HG03460 (cell line): ENCODE results near the gene SMIM45.
"Not testable (repeated sequence)": the region's sequence is repeated elsewhere in the genome, so short reads cannot be mapped to it uniquely, and the experiment has no call there.

Source experiments
- ATAC-seq: cut with Tn5 transposase; IDR thresholded peaks from one replicate; pipeline ENCODE4 v1.9.1; 2021; ENCODE audit not compliant: unreplicated experiment

Gene SMIM45

DNA sequence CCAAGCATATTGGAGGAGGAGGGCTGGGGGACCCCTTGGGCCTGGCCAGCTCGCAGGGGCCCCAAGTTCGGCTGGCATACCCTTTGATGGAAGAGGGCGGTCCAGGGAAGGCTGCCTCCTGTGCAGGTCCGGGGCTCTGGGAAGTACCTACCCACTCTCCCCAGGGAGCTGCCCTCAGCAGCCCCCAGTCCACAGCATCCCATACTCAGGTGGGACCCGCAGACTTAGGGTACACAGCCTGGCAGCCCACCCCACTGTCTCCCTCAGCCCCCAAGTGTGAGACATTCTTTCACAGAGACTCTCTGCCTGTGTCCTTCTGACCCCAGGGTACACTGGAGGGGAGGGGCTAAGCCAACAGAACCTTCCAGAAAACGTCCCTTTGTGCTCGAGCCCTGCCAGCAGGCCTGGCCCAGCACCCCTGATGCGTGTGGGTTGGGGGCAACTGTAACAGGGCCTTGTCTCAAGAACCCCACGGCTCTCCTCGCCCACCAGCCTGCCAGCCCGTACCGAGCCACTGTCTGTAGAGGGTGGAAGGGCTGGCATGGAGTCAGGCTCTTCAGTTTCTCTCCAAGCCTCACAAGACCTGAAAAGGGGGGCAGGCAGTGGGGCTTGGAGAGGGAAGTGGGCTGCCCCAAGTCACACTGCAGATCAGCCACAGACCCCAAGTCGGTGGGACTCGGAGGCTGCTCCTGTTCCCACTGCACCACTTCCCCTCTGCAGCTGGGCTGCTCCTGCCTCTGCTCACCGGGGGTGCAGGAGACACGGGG is 18.4 kb upstream of the SMIM45 start:
- ATAC-seq, result no peak

DNA sequence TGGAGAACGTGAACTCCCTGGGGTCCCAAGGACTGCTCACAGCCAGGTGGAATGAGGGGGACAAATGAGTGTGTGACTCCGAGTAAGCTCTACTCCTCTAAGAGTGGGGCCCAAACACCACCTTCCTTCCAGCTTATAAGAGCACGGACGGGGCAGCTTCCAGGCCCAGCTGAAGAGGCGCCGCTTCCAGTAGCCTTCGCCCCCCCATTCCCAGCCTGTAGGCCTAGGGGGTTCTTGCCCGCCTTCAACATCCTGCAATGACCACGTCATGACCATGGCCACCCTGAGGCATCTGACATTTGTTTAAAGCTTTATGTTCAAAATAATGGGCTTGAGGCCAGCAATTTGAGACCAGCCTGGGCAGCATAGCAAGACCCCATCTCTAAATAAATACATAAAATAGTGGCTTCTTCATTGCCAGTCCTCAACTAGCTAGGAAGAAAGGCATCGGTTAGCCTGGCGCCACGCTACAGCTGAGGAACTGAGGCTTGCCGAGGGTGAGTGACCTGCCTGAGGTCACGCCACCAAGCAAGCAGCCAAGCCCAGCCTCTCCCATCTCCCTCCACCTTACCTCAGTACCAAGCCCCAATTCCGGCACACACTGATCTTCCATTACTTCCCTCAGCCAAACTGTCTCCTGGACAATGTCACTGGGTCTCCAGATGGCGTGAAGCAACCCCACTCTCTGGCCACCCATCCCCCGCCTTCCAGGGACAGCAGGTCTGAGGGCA is 17.5 kb upstream of the SMIM45 start:
- ATAC-seq, result no peak

DNA sequence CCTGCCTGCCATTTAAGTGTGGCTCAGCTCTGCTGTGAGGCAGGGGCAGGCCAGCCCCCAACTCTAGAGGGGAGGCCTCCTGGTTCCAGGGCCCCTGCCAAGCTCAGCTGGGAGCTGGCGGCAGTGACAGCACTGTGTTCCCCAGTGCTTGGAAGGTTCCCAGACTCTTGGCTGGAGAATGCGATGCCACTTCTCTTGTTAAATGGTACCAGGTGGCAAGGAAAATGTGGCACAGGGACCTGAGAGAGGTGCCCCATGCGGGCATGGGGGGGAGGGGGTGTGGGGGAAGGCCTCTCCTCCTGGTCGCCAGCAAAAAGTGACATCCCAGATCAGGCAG is 17.0 kb upstream of the SMIM45 start:
- ATAC-seq, result no peak

DNA sequence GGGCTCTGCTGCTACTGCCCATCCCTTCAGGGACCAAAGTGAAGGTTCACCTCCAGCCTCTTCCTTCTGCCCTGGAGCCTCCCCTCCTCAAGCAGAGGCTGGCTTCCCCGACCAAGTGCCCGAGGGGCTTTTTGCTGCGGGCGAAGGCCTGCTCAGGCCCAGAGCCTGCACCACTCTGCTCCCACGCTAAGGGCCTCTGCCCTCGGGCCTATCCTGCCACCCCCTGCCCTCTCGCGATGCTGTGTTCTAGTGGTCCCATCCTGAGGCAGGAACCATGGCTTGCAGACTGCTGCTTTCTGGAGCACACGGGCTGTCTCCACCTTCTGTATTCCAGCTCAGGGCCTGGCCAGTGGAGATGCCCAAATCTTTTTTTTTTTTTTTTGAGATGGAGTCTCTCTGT is 16.4 kb upstream of the SMIM45 start:
- no peak for ATAC-seq

DNA sequence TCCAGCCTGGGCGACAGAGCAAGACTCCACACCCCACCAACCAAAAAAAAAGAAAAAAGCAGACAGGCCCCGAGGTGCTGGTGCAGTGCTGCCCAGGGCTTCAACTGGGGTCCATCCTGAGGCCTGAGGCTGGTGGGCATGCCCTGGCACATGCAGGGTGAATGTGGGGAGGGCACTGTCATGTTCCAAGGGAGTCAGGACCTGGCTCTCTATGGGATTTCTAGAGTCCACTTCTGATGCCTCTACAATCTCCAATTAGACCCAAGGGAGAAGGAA is 15.1 kb upstream of the SMIM45 start:
- no peak for ATAC-seq

DNA sequence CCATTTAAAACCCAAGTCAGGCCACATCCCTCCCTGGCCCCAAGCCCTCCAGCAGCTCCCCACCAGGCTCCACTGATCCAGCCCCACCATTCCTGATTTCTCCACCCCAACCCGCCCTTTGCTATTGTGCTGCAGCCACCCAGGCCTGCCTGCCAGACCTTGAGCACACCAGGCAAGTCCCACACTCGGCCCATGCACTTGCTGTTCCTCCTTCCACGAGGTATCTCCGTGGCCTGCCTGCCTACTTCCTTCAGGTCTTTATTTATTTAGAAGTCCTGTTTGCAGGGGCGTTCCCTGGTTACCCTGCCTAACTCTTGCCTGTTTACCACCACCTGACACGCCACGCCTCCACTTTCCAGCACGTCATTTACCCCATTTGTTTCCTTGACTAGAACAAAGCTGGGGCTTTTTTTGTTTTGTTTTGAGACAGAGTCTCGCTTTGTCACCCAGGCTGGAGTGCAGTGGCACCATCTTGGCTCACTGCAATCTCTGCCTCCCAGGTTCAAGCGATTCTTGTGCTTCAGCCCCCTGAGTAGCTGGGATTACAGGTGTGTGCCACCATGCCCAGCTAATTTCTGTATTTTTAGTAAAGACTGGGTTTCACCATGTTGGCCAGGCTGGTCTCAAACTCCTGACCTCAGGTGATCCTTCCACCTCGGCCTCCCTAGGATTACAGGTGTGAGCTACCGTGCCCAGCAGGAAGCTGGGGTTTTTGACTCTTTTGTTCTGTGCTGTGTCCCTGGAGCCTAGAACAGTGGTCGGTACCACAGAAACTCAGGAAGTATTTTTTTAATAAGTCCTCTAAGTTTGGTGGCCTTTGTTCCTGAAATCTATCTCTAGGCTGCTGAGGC is 11.7 kb upstream of the SMIM45 start:
- peak; percentile 37 for ATAC-seq

DNA sequence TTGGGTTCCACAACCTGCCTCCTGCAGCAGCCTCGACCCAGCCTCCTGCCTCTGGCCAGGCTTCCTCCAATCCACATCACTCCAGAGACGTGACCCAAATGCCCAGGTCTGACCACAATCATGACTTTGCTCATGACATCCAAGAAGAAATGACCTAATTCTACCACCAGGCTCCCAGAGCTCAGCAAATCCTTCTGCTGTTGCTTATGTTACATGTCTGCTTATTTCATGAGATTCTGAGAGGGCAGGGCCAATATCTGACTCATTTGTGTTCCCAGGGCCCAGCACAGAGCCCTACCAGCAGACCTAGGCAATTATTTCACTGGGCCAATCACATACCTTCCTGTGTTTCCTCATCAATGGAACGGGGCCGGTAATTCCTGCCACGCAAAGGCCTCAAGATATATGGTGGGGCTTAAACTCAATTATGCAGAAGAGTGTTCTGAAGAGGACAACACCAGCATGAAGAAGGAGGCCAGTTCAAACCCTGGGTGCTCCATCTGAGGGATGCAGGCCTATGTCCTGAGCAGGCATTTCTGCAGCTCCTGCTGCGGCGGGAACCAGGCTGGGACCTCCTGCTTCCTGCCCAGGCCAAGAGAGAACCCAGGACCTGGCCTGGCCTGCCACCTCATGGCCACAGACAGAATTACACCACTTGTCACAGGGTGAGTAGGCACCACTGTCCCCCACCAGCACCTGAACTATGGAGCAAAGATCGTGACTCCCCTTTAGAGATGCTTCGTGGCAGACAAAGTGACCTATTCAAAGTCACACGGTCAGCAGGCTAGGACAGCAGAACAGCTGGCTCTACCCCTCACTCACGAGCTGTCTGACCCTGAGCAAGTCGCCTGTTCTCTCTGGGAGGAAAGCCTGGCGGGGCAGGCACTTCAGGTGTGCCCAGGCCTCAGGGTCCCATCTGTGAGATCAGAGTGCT is 10.9 kb upstream of the SMIM45 start:
- peak; percentile 36 for ATAC-seq

DNA sequence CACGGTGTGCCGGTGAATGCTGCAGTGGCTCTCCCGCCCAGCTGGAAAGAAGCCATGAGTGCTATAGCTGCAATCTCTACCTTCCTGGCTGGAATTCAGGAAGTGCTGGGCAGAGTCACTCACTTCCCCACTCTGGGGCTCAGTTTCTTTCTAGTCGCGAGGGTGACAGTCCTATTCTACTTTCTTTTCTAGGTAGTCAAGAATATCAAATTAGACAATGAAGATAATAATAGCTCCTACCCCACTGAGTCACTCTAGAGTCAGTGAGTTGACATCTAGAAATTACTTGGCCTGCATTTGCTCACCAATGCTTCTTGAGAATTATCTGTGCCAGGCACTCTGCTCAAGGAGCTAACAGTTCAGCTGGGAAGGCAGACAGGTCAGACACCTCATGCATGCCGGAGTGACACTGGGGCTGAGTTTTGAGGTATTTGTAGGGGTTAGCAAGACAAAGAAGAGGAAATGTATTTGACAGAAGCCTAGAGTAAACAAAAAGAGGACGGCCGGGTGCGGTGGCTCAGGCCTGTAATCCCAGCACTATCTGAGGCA is 8.2 kb upstream of the SMIM45 start:
- no peak for ATAC-seq

DNA sequence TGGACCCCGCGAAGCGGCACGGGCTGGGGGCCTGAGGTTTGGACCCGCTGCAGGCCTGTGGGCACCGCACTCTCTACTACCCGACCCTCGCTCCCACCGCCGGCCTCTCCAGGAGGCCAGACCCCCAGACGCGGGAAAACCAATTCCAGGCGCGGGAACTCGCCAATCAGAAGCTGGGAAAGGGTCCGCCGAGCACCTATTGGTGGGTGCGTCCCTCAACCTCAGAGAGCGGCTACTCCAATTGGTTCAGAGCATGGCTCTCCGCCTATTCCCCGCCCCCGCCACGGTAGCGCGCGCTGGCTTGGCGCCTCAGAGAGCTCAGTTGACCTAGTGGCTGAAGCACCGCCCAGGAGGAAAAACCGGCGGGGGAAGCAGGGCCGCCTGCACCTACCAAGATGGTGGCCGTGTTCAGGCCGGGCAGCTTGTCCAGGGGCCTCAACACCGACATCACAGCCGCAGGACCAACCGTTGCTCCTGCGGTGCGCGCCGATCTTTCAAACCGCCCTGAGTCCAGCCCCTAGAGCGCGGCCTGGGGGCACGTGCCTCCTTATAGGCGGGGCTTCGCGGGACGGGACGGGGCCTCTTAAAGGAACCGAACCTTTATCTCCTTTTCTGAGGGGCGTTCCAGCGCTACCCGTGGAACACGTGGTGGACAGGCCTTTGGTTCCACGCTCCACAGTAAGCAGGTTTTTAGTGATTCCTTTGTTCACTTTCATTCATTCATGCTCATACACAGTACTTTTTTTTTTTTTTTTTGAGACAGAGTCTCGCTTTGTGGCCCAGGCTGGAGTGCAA is 5.1 kb upstream of the SMIM45 start, which contains the start of gene CENPM:
CENPM (minus strand) TSS at position 524 of the 795 bp plus-strand sequence; CDS start at position 448, 76 bp downstream.
- ATAC-seq, result peak; percentile 71

DNA sequence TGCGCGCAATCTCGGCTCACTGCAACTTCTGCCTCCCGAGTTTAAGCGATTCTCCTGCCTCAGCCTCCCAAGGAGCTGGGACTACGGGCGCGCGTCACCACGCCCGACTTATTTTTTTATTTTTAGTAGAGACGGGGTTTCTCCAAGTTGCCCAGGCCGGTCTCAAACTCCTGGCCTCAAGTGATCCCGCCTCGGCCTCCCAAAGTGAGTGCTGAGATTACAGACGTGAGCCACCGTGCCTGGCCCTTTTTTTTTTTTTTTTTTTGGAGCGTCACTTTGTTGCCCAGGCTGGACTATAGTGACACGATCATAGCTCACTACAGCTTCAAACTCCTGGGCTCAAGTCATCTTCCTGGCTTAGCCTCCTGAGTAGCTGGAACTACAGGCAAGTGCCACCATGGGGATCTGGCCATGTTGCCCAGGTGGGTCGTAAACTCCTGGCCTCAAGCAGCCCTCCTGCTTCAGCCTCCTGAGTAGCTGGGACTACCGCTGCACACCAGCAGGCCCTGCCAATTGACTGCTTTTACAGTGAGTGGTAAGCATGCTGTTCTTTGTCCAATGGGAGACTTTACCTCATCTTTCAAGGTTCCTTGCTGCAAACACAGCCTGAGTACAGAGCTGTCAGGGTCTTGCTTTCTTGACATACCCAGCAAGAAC is 4.4 kb upstream of the SMIM45 start:
- ATAC-seq, result no peak

DNA sequence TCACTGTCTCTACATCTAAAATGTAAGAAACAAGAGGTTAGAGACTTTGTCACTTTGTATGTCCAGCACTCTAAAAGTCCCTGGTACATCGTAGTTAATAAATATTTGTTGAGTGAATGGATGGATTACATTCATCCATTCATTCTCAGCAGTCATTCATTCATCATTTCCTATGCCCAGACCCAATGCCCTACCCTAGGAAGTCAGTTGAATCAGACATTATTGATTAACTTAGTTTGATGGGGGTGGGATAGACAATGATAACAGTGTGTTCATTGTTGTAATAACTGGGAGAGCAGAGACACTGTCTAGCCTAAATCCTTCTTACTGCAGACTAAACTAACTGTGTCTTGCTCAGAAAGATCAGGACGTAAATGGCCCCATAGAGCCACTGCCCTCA is 3.8 kb upstream of the SMIM45 start:
- no peak for ATAC-seq

DNA sequence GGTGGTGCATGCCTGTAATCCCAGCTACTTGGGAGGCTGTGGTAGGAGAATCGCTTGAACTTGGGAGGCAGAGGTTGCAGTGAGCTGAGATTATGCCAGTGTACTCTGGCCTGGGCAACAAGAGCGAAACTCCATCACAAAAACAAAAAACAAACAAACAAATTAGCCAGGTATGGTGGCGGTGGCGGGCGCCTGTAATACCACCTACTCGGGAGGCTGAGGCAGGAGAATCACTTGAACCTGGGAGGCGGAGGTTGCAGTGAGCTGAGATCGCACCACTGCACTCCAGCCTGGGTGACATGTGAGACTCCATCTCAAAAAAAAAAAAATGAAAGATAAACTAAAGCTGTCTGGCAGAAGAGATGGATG is 3.0 kb upstream of the SMIM45 start:
- ATAC-seq, result not testable (repeated sequence)

DNA sequence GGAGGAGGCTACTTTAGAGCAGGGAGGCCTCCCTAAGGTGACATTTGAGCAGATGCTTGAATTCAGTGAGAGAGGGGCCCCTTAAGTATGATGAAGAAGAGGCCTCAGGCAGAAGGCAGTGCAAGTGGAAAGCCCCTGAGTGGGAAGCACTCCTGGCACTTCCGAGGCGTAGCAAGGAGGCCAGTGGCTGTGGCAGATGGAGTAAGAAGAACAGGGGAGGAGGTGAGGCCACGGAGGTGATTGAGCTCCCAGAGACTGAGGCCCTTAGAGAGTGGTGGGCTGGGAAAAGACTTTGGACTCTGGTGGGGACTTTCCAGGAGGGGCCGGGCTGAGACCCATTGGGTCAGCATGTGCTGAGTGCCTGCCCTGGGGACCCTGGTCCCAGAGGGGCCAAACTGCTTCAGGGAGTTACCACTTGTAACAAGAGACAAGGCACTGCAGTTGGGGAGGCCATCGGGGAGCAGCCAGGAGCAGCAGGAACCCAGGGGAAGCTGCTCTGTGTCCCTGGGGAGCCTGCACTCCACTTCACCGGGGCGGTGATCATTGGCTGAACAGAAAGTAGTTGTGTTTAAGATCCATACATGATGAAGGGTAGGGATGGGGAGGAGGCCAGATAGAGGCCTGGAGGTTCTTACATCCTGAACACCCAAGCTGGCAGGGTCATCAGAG is 2.5 kb upstream of the SMIM45 start:
- ATAC-seq, result no peak

DNA sequence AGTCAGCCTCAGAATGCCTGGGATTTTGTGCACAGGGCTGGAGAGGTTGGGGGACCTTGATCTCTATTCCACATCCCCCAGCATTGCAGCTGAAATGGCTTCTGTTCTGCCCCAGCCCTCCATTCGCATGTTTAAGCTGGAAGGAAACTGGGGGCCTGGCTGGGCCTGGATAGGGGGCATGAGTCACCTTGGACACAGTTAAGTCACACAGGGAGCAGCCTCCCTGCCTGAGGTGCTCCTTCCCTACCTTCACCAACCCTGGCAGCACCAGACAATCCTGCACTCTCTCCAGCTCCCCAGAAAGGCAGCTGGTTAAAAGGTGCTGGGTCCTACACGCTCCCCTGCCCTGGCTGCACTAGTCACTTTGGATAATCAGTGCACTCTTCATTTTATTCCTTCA is 763 bp downstream of the SMIM45 start:
- no peak for ATAC-seq

DNA sequence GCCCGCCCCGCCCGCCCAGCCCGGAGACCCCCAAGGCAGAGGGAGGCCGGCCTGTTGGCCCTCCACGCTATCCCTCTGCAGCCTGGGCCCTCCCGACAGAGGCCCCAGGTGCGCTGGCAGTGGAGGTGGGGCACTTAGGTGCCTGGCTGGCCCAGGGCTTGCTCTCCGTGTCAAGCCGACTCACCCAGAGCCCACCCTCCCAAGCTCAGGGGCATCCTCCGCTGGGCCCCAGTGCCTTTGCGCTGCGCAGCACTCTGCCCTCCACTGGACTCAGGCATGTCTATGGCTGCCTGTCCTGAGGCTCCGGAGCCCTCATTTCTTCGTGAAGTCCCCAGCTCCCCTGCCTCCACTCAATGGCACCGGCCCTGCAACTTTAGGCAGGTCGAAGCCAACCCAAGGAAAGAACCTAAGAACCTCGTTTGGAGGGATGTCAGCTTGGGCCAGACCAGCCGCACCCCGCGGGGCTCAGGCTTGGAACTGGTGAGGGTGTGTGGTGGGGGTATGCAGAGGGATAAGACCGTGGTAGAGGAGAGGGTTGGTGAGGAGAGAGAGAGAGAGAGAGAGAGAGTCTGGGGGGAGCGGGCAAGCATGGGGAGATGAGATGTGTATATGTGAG is 6.1 kb downstream of the SMIM45 start:
- ATAC-seq, result no peak

DNA sequence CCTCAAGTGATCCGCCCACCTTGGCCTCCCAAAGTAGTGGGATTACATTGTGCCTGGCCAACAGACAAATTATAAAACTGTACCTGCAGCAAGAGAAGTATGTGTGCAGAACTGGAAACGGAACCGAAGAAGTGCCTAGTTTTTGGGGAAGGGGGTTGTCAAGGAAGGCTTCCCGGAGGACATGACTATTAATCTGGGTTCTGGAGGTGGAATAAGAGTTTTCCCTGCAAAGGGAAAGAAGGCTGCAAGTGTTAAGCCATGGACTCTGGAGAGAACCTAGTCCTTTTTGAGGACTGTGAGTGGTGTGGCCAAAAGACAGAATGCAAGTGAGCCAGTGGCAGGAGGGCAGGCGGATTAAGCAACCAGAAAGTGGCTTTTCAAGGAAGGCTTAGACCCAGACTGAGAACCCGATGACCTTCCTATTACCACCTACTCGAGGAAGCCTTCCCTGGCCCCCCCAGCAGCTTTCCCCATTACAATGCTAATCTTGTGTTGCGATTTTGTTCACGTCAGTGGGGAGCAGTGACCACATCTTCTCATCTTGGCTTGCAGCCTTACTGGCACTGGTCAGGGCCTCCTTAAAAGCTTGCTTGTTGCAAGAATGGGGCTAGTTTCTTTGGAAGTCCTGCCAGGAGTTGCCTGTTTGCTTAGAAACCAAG is 11.6 kb downstream of the SMIM45 start:
- no peak for ATAC-seq

DNA sequence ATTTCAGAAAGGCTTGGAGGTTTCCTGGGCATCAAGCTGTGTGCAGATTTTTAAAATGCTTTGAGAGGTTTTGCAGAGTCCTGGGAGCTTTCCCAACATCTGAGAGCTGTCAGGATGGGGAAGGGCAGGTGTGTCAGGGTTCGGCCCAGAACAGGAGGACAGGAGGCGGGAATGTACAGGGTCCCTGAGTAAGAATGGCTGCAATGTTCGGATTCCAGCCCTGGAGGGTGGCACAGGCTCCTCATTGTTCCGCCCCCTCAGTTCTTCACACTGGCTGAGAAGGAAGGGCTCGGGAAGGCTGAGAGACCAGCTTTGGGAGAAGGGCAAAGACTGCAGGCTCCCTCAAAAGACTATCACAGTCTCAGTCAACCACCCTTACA is 12.2 kb downstream of the SMIM45 start:
- no peak for ATAC-seq

DNA sequence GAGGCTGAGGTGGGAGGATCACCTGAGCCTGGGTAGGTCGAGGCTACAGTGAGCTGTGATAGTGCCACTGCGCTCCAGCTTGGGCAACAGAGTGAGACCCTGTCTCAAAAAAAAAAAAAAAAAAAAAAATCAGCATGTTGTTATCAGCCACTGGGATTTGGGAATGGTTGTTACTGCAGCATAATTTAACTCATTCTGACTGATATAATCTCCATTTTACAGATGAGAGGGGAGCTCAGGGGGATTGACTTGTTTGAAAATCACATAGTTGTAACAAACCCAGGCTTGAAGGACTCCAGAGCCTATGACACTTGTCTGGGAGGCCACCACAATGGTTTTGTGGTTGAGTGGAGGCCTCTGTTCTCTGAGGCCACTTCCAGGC is 14.3 kb downstream of the SMIM45 start:
- no peak for ATAC-seq
